ENCODE measurements around the gene CLDN34. TPM values are rescaled to one million over a fixed set of nuclear protein-coding genes. Genes with fewer than 3 reads are reported as not detected.

The CLDN34 gene
- under 1 TPM in 2 of 6 experiments, not detected in 4; 0.22 to 0.39 TPM for total RNA-seq
- long read RNA-seq, result 0 reads

- WGBS (ENCODE audit: insufficient coverage, low coverage, low lambda C conversion rate, missing lambda C conversion rate), result 74% methylated on average over 9 of the region's 16 CpGs
- TF ChIP-seq, protein P1, sequence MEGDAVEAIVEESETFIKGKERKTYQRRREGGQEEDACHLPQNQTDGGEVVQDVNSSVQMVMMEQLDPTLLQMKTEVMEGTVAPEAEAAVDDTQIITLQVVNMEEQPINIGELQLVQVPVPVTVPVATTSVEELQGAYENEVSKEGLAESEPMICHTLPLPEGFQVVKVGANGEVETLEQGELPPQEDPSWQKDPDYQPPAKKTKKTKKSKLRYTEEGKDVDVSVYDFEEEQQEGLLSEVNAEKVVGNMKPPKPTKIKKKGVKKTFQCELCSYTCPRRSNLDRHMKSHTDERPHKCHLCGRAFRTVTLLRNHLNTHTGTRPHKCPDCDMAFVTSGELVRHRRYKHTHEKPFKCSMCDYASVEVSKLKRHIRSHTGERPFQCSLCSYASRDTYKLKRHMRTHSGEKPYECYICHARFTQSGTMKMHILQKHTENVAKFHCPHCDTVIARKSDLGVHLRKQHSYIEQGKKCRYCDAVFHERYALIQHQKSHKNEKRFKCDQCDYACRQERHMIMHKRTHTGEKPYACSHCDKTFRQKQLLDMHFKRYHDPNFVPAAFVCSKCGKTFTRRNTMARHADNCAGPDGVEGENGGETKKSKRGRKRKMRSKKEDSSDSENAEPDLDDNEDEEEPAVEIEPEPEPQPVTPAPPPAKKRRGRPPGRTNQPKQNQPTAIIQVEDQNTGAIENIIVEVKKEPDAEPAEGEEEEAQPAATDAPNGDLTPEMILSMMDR (IDR thresholded peaks at IDR 0.05), result no peak
- no peak for TF ChIP-seq POLR2A (IDR thresholded peaks at IDR 0.05)
- DNase-seq, result no peak
These were observed at the start of gene CLDN34 for GRCh38 chrX:9966775-9967408. TSS of gene CLDN34 (plus strand) at chrX:9967358. CDS start at chrX:9967358, 0 bp downstream.

GRCh38 chrX:9917861-9918260 is 49.3 kb upstream of the CLDN34 start:
- Histone ChIP-seq H3K4me1 (no peaks in the 10 kb centered on the region), H3K9me3 (no peaks in the 10 kb centered on the region), H3K4me3 (no peak overlapping the region), H3K27me3 (no peaks in the 10 kb centered on the region), H3K36me3 (no peaks in the 10 kb centered on the region), H3K27ac (no peak overlapping the region)
- WGBS (ENCODE audit: insufficient coverage, low coverage, low lambda C conversion rate, missing lambda C conversion rate), result 84% methylated on average over 5 of the region's 5 CpGs
- ATAC-seq (no peak), DNase-seq (no peak)
- TF ChIP-seq POLR2A (IDR thresholded peaks at IDR 0.05), result no peak
- TF ChIP-seq, protein P1 (IDR thresholded peaks at IDR 0.05), result no peak
- intact Hi-C loops (cut with DNase I), result no loop called here

More at GRCh38 chrX:9966775-9967408, at the start of gene CLDN34:
- no peak for ATAC-seq
- Histone ChIP-seq H3K27me3 (no peaks in the 10 kb centered on the region), H3K27ac (no peak within 1 kb of the TSS), H3K4me3 (no peak within 1 kb of the TSS), H3K4me1 (no peaks in the 10 kb centered on the region), H3K36me3 (no peaks in the 10 kb centered on the region), H3K9me3 (no peaks in the 10 kb centered on the region)
- intact Hi-C loops (cut with DNase I), result no loop called here

DNA sequence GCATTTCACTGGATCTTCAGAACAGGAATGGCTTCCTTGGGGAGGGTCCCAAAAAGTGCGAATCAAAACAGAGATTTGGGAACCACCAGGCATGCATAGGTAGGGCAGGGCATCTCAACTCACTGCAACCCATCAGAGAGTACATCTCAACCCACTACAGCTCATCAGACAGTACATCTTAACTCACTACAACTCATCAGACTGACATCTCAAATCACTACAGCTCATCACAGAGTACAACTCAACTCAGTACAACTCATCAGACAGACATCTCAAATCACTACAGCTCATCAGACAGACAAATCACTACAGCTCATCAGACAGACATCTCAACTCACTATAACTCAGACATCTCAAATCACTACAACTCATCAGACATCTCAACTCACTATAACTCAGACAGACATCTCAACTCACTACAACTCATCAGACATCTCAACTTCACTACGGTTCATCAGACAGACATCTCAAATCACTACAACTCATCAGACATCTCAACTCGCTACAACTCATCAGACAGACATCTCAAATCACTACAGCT is 47.5 kb upstream of the CLDN34 start:
- WGBS (ENCODE audit: insufficient coverage, low coverage, low lambda C conversion rate, missing lambda C conversion rate), result 61% methylated on average over 2 of the region's 3 CpGs
- no peak overlapping the region for H3K4me3 ChIP-seq
- no peak overlapping the region for H3K27ac ChIP-seq
- TF ChIP-seq POLR2A (IDR thresholded peaks at IDR 0.05), result no peak
- TF ChIP-seq, protein P1 (IDR thresholded peaks at IDR 0.05), result no peak
- intact Hi-C loops (cut with DNase I), result no loop called here
- no peaks in the 10 kb centered on the region for H3K9me3 ChIP-seq
- no peak for DNase-seq
- no peak for ATAC-seq
- H3K36me3 ChIP-seq, result no peaks in the 10 kb centered on the region
- H3K27me3 ChIP-seq, result no peaks in the 10 kb centered on the region
- no peaks in the 10 kb centered on the region for H3K4me1 ChIP-seq

- H3K4me1 ChIP-seq, result no peaks in the 10 kb centered on the region
- no peaks in the 10 kb centered on the region for H3K36me3 ChIP-seq
- ATAC-seq, result no peak
- no peak overlapping the region for H3K27ac ChIP-seq
- no peak for DNase-seq
- WGBS (ENCODE audit: insufficient coverage, low coverage, low lambda C conversion rate, missing lambda C conversion rate), result 52% methylated on average over 4 of the region's 5 CpGs
- H3K4me3 ChIP-seq, result no peak overlapping the region
- no peaks in the 10 kb centered on the region for H3K9me3 ChIP-seq
- no peaks in the 10 kb centered on the region for H3K27me3 ChIP-seq
- intact Hi-C loops (cut with DNase I), result no loop called here
- no peak for TF ChIP-seq POLR2A (IDR thresholded peaks at IDR 0.05)
- TF ChIP-seq, protein P1 (IDR thresholded peaks at IDR 0.05), result no peak
These were observed 45.8 kb upstream of the CLDN34 start for GRCh38 chrX:9921407-9921806.
